ENCODE measurements around the gene ARL4D. TPM values are rescaled to one million over a fixed set of nuclear protein-coding genes. Genes with fewer than 3 reads are reported as not detected.

The ARL4D gene
- total RNA-seq, 1 donor from 2014 or later: 19.7 TPM

GRCh38 chr17:43385046-43385831 is 13.6 kb upstream of the ARL4D start:
- H3K36me3 ChIP-seq (ENCODE audit: insufficient read depth, low read length): no peaks in the 10 kb centered on the region
- peaks cover 10% of the 10 kb centered on the region for H3K9me3 Mint-ChIP-seq (ENCODE audit: unreplicated experiment)
- no peak overlapping the region for H3K27ac ChIP-seq (ENCODE audit: low read depth, low read length)
- peak overlapping the region; percentile 23 for H3K27ac Mint-ChIP-seq (ENCODE audit: unreplicated experiment)
- TF ChIP-seq EZH2 (IDR thresholded peaks at IDR 0.05; ENCODE audit: insufficient read depth, low read length) (no peak), CTCF (IDR thresholded peaks at IDR 0.05; ENCODE audit: insufficient read depth, low read depth, low read length) (no peak)
- DNase-seq (ENCODE audit: low read depth) (no peak), FAIRE-seq (no peak)
- no peak overlapping the region for H3K4me3 ChIP-seq (ENCODE audit: insufficient read depth, low read depth, low read length)
- no peak overlapping the region for H2AFZ ChIP-seq (ENCODE audit: low read depth, low read length)
- peaks cover 4% of the 10 kb centered on the region for H3K4me1 Mint-ChIP-seq (ENCODE audit: low read depth, unreplicated experiment)
- no peaks in the 10 kb centered on the region for H3K27me3 ChIP-seq (ENCODE audit: insufficient read depth, low read length)
- no peaks in the 10 kb centered on the region for H3K79me2 ChIP-seq (ENCODE audit: insufficient read depth, low read length)
- H3K9me3 ChIP-seq (ENCODE audit: insufficient read depth, low read depth, low read length): peaks cover 6% of the 10 kb centered on the region
- no peak overlapping the region for H3K4me2 ChIP-seq (ENCODE audit: low read length)
- H3K9ac ChIP-seq (ENCODE audit: low read length): no peak overlapping the region
- H4K20me1 ChIP-seq (ENCODE audit: insufficient read depth, low read length): no peaks in the 10 kb centered on the region
- peaks cover 8% of the 10 kb centered on the region for H3K27me3 Mint-ChIP-seq (ENCODE audit: low read depth, unreplicated experiment)
- peaks cover 9% of the 10 kb centered on the region for H3K4me1 ChIP-seq (ENCODE audit: insufficient read depth, low read length)
- no peak overlapping the region for H3K4me3 Mint-ChIP-seq (ENCODE audit: unreplicated experiment)
- peaks cover 4% of the 10 kb centered on the region for H3K36me3 Mint-ChIP-seq (ENCODE audit: low read depth, unreplicated experiment)

GRCh38 chr17:43388359-43389045 is 10.3 kb upstream of the ARL4D start:
- peak; percentile 100 for FAIRE-seq

More at GRCh38 chr17:43388359-43389045, 10.3 kb upstream of the ARL4D start:
- Histone ChIP-seq H3K4me3 (ENCODE audit: insufficient read depth, low read depth, low read length) (peak overlapping the region; percentile 78), H3K36me3 (ENCODE audit: insufficient read depth, low read length) (no peaks in the 10 kb centered on the region), H3K4me2 (ENCODE audit: low read length) (peak overlapping the region; percentile 100), H4K20me1 (ENCODE audit: insufficient read depth, low read length) (no peaks in the 10 kb centered on the region), H3K4me1 (ENCODE audit: insufficient read depth, low read length) (peaks cover 9% of the 10 kb centered on the region), H3K9me3 (ENCODE audit: insufficient read depth, low read depth, low read length) (no peaks in the 10 kb centered on the region), H3K27ac (ENCODE audit: low read depth, low read length) (peak overlapping the region; percentile 97), H3K79me2 (ENCODE audit: insufficient read depth, low read length) (no peaks in the 10 kb centered on the region), H3K27me3 (ENCODE audit: insufficient read depth, low read length) (no peaks in the 10 kb centered on the region), H3K9ac (ENCODE audit: low read length) (peak overlapping the region; percentile 96), H2AFZ (ENCODE audit: low read depth, low read length) (peak overlapping the region; percentile 94)
- H3K36me3 Mint-ChIP-seq (ENCODE audit: low read depth, unreplicated experiment): no peaks in the 10 kb centered on the region
- no peaks in the 10 kb centered on the region for H3K9me3 Mint-ChIP-seq (ENCODE audit: unreplicated experiment)
- peak; percentile 90 for DNase-seq (ENCODE audit: low read depth)
- TF ChIP-seq CTCF (IDR thresholded peaks at IDR 0.05; ENCODE audit: insufficient read depth, low read depth, low read length) (no peak), EZH2 (IDR thresholded peaks at IDR 0.05; ENCODE audit: insufficient read depth, low read length) (no peak)
- peak overlapping the region; percentile 86 for H3K4me3 Mint-ChIP-seq (ENCODE audit: unreplicated experiment)
- peaks cover 4% of the 10 kb centered on the region for H3K4me1 Mint-ChIP-seq (ENCODE audit: low read depth, unreplicated experiment)
- H3K27ac Mint-ChIP-seq (ENCODE audit: unreplicated experiment): peak overlapping the region; percentile 96
- peaks cover 6% of the 10 kb centered on the region for H3K27me3 Mint-ChIP-seq (ENCODE audit: low read depth, unreplicated experiment)
